Measurements from ENCODE around the gene SDR9C7. TPM values are rescaled to one million over a fixed set of nuclear protein-coding genes. Genes with fewer than 3 reads are reported as not detected.

The SDR9C7 gene
- total and polyA plus RNA-seq, 2 of the 8 experiments (the other 6 are each of a cell fraction or from before 2014, with no cell fraction given): 0.11 TPM; not detected in 1

- no peak for FAIRE-seq
- H3K14ac ChIP-seq (ENCODE audit: insufficient read length): no peak overlapping the region
- no peak overlapping the region for H3K4ac ChIP-seq (replicated peaks; ENCODE audit: insufficient read length, low read depth, low read length)
- H3K36me3 ChIP-seq (ENCODE audit: control insufficient read depth in 2 of 4, insufficient read depth in 4 of 4, low read length in 3 of 4): no peaks in the 10 kb centered on the region
- H3K27me3 ChIP-seq (replicated peaks in 1 of 4; ENCODE audit: control insufficient read depth in 3 of 4, extremely low read depth in 1 of 4, insufficient read depth in 3 of 4, low read length in 3 of 4): no peaks in the 10 kb centered on the region
- no peak overlapping the region for H2AK5ac ChIP-seq (ENCODE audit: low read depth, low read length)
- no peaks in the 10 kb centered on the region for H3K79me2 ChIP-seq (ENCODE audit: control insufficient read depth in 1 of 2, insufficient read depth in 2 of 2, low read length in 2 of 2)
- no peaks in the 10 kb centered on the region for H3K79me1 ChIP-seq (ENCODE audit: low read depth, low read length)
- H3K27ac ChIP-seq (ENCODE audit: low read depth, low read length): no peak overlapping the region
- no peak overlapping the region for H2BK5ac ChIP-seq (ENCODE audit: low read depth, low read length)
- H3K4me1 ChIP-seq (replicated peaks in 1 of 4; ENCODE audit: control insufficient read depth in 3 of 4, insufficient read depth in 4 of 4, low read length in 3 of 4): no peaks in the 10 kb centered on the region
- no peak overlapping the region for H2AFZ ChIP-seq (ENCODE audit: low read length)
- H4K20me1 ChIP-seq (replicated peaks in 1 of 2; ENCODE audit: control insufficient read depth in 1 of 2, insufficient read depth in 2 of 2, low read length in 2 of 2): no peaks in the 10 kb centered on the region
- 28% methylated on average over 1 of the region's 1 CpG; no CpG with 5 or more reads in 1 of the 2 experiments for WGBS, 2 experiments (ENCODE audit: extremely low coverage in 1 of 2, insufficient coverage in 1 of 2, insufficient read length in 1 of 2, insufficient replicate concordance in 2 of 2, low coverage in 1 of 2, low lambda C conversion rate in 2 of 2, missing lambda C conversion rate in 1 of 2)
- H2BK20ac ChIP-seq (ENCODE audit: low read length): no peak overlapping the region
- H2BK120ac ChIP-seq (replicated peaks; ENCODE audit: low read depth, low read length): no peak overlapping the region
- H3K18ac ChIP-seq (ENCODE audit: extremely low read depth, low read length): no peak overlapping the region
- H3K4me3 ChIP-seq (ENCODE audit: extremely low read depth in 1 of 4, insufficient read depth in 2 of 4, low read depth in 3 of 4, low read length in 4 of 4): no peak overlapping the region
- no peak overlapping the region for H4K8ac ChIP-seq (ENCODE audit: extremely low read depth, insufficient read depth, low read length)
- H3K56ac ChIP-seq (replicated peaks; ENCODE audit: insufficient read length, low read depth, low read length): no peak overlapping the region
- H2BK12ac ChIP-seq (ENCODE audit: low read depth, low read length): no peak overlapping the region
- CTCF ChIA-PET (ENCODE audit: partially characterized antibody): interaction anchor here (0.6 to 0.7 kb wide), 2 partner anchors 9 to 33 kb away, joined by 3 to 4 read pairs; no protein-coding TSS in a partner anchor
- no peak overlapping the region for H4K91ac ChIP-seq (replicated peaks; ENCODE audit: insufficient read length, low read length)
- H3K9ac ChIP-seq (replicated peaks in 1 of 4; ENCODE audit: extremely low read depth in 1 of 4, low read depth in 3 of 4, low read length in 3 of 4): no peak overlapping the region
- DNase-seq (ENCODE audit: low read depth in 1 of 2, low spot score in 2 of 2): no peak
- POLR2A ChIA-PET (ENCODE audit: partially characterized antibody): no interaction called here
- H4K5ac ChIP-seq (ENCODE audit: insufficient read length, low read depth, low read length): no peak overlapping the region
- H3K23me2 ChIP-seq (ENCODE audit: low read depth, low read length): no peaks in the 10 kb centered on the region
- no peak overlapping the region for H2BK15ac ChIP-seq (ENCODE audit: low read length)
- peaks cover 56 to 62% of the 10 kb centered on the region in 2 experiments for H3K9me3 ChIP-seq (ENCODE audit: insufficient read depth in 2 of 2, low read depth in 1 of 2, low read length in 1 of 2)
- no peak overlapping the region for H3K23ac ChIP-seq (ENCODE audit: insufficient read length)
- no peak overlapping the region for H3K4me2 ChIP-seq (ENCODE audit: insufficient read depth in 1 of 2, low read depth in 2 of 2, low read length in 2 of 2)
- TF ChIP-seq HDAC2 (IDR thresholded peaks at IDR 0.05; ENCODE audit: borderline replicate concordance in 1 of 2, low read depth in 2 of 2, low read length in 2 of 2): no peak
- TF ChIP-seq JUND (IDR thresholded peaks at IDR 0.05; ENCODE audit: low read length): no peak
- TF ChIP-seq, protein P1, sequence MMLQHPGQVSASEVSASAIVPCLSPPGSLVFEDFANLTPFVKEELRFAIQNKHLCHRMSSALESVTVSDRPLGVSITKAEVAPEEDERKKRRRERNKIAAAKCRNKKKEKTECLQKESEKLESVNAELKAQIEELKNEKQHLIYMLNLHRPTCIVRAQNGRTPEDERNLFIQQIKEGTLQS (IDR thresholded peaks at IDR 0.05; ENCODE audit: insufficient read depth, low read depth, low read length): no peak
- TF ChIP-seq NANOG (IDR thresholded peaks at IDR 0.05; ENCODE audit: insufficient read depth, low read depth, low read length, poor library complexity, severe bottlenecking): no peak
- TF ChIP-seq, protein P2, sequence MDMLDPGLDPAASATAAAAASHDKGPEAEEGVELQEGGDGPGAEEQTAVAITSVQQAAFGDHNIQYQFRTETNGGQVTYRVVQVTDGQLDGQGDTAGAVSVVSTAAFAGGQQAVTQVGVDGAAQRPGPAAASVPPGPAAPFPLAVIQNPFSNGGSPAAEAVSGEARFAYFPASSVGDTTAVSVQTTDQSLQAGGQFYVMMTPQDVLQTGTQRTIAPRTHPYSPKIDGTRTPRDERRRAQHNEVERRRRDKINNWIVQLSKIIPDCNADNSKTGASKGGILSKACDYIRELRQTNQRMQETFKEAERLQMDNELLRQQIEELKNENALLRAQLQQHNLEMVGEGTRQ (IDR thresholded peaks at IDR 0.05; ENCODE audit: low read length): no peak
- no peak for TF ChIP-seq SRF (IDR thresholded peaks at IDR 0.05; ENCODE audit: low read depth, low read length)
- no peak for TF ChIP-seq SP4 (IDR thresholded peaks at IDR 0.05; ENCODE audit: low read length)
- no peak for TF ChIP-seq RNF2 (IDR thresholded peaks at IDR 0.05; ENCODE audit: borderline replicate concordance, low read depth, low read length, missing control alignments, poor library complexity, severe bottlenecking)
- TF ChIP-seq SIN3A (conservative IDR thresholded peaks at IDR 0.05 in 1 of 2, IDR thresholded peaks at IDR 0.05 in 1 of 2; ENCODE audit: low read depth in 1 of 2, low read length in 2 of 2): no peak
- TF ChIP-seq CBX5 (IDR thresholded peaks at IDR 0.05; ENCODE audit: low read depth, low read length): no peak
Observed at GRCh38 chr12:56903374-56903773, 30.8 kb downstream of the SDR9C7 start.

Measured in H1 (cell line).